Loucy (cell line): ENCODE measurements around the gene CCT6A.

Experiments
- EZH2phosphoT487 ChIP-seq: fragments of 200-600 bp; IDR thresholded peaks from 2 replicates; pipeline ENCODE4 v1.6.1; 2018; ENCODE audit warnings: antibody characterized with exemption, mild to moderate bottlenecking, moderate library complexity, borderline replicate concordance
- TF ChIP-seq, protein P1 (sequence below): fragments of 200-600 bp; sonication (generic); conservative IDR thresholded peaks from 2 replicates; pipeline ENCODE4 v1.5.1; 2014; ENCODE audit warnings: mild to moderate bottlenecking, antibody characterized with exemption, low read length

DNA sequence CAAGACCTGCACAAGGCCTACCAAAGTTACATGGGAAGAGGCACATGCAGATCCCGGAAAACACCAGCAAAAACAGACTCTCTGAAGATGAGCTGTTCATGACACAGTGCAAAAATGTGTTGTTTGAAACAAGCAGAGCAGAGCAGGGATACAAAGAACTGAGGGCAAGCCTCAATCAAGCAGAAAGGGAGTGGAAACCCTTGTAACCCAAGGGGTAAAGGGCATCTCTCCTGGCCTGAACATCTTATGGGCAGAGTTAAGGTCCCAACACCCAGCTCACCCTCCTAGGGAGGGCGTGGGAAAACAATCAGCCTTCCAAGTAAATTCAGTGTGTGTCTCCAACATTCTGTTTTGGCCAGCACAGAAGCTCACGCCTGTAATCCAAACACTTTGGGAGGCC is 10.8 kb upstream of the CCT6A start:
- TF ChIP-seq, protein P1, sequence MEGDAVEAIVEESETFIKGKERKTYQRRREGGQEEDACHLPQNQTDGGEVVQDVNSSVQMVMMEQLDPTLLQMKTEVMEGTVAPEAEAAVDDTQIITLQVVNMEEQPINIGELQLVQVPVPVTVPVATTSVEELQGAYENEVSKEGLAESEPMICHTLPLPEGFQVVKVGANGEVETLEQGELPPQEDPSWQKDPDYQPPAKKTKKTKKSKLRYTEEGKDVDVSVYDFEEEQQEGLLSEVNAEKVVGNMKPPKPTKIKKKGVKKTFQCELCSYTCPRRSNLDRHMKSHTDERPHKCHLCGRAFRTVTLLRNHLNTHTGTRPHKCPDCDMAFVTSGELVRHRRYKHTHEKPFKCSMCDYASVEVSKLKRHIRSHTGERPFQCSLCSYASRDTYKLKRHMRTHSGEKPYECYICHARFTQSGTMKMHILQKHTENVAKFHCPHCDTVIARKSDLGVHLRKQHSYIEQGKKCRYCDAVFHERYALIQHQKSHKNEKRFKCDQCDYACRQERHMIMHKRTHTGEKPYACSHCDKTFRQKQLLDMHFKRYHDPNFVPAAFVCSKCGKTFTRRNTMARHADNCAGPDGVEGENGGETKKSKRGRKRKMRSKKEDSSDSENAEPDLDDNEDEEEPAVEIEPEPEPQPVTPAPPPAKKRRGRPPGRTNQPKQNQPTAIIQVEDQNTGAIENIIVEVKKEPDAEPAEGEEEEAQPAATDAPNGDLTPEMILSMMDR = no peak
- no peak for TF ChIP-seq EZH2phosphoT487
